Colonic mucosa (tissue), 4 donors: ENCODE measurements around the gene SHMT2. TPM values are rescaled to one million over a fixed set of nuclear protein-coding genes. Genes with fewer than 3 reads are reported as not detected.

Experiments used
- DNase-seq: peaks from one replicate; pipeline ENCODE4 v3.0.0-alpha.2; 2020
- H3K27ac ChIP-seq: fragments of 200-600 bp; one replicate; pipeline ENCODE4 v1.8.0; 2021
- H3K27me3 ChIP-seq: fragments of 200-600 bp; one replicate; pipeline ENCODE4 v1.8.0; 2021
- H3K36me3 ChIP-seq: fragments of 200-600 bp; one replicate; pipeline ENCODE4 v1.8.0; 2021
- H3K4me1 ChIP-seq: fragments of 200-600 bp; one replicate; pipeline ENCODE4 v1.8.0; 2021; ENCODE audit warnings: mild to moderate bottlenecking
- H3K4me3 ChIP-seq: fragments of 200-600 bp; one replicate; pipeline ENCODE4 v1.8.0; 2021
- H3K9ac ChIP-seq, 2 donors: one replicate each; pipeline ENCODE4 v1.7.0; 2013; ENCODE audit warnings: control low read depth in 2 of 2, low read depth in 2 of 2, low read length in 2 of 2
- H3K9me3 ChIP-seq: fragments of 200-600 bp; one replicate; pipeline ENCODE4 v1.8.0; 2021
- CTCF ChIP-seq: fragments of 200-600 bp; IDR thresholded peaks from one replicate; pipeline ENCODE4 v1.8.0; 2022; ENCODE audit warnings: antibody characterized with exemption, mild to moderate bottlenecking
- intact Hi-C: fragments of 100-400 bp; cut with DNase I; formaldehyde crosslinking; loops from one replicate; pipeline ENCODE4 v1.14.1; 2022
- total RNA-seq, 2 donors: library from RNA; stranded (reverse); fragmentation: NEBNext Ultra II Directional in 1 of 2; extraction: Animal tissue kit (Norgen Biotek cat#: 25700) in 1 of 2; gene quantifications; one replicate each; pipeline ENCODE4 v1.2.1, GENCODE V29; 2021
- donor health status: healthy.
- donor health status: DM: no; HTN: no; CAD: no.
- donor health status: DM: no; HTN: no; CAD: no.

SHMT2 gene
- total RNA-seq, 2 donors from 2014 or later: 69.4 to 160 TPM

GRCh38 chr12:57194253-57194652, 35.3 kb upstream of the SHMT2 start:
- Histone ChIP-seq H3K27me3 (no peaks in the 10 kb centered on the region), H3K9ac (no peak overlapping the region), H3K9me3 (no peaks in the 10 kb centered on the region), H3K27ac (no peak overlapping the region), H3K4me1 (no peaks in the 10 kb centered on the region), H3K36me3 (peaks cover 24% of the 10 kb centered on the region), H3K4me3 (no peak overlapping the region)
- TF ChIP-seq CTCF: no peak
- intact Hi-C loops: no loop called here
- no peak for DNase-seq

- TF ChIP-seq CTCF: no peak
- no peaks in the 10 kb centered on the region for H3K9me3 ChIP-seq
- no peak overlapping the region for H3K4me3 ChIP-seq
- peaks cover 24% of the 10 kb centered on the region for H3K36me3 ChIP-seq
- H3K9ac ChIP-seq: no peak overlapping the region
- no peaks in the 10 kb centered on the region for H3K27me3 ChIP-seq
- no peak for DNase-seq
- intact Hi-C loops: no loop called here
- H3K4me1 ChIP-seq: no peaks in the 10 kb centered on the region
- H3K27ac ChIP-seq: no peak overlapping the region
Measured at GRCh38 chr12:57195186-57195585, 34.3 kb upstream of the SHMT2 start.

- intact Hi-C loops: no loop called here
- H3K27me3 ChIP-seq: no peaks in the 10 kb centered on the region
- no peak overlapping the region for H3K27ac ChIP-seq
- no peaks in the 10 kb centered on the region for H3K4me1 ChIP-seq
- H3K4me3 ChIP-seq: no peak overlapping the region
- H3K36me3 ChIP-seq: peaks cover 24% of the 10 kb centered on the region
- no peak for TF ChIP-seq CTCF
- no peaks in the 10 kb centered on the region for H3K9me3 ChIP-seq
- no peak for DNase-seq
- H3K9ac ChIP-seq: no peak overlapping the region
Measured at GRCh38 chr12:57195611-57196371, 33.7 kb upstream of the SHMT2 start.

GRCh38 chr12:57196439-57196838, 33.1 kb upstream of the SHMT2 start:
- Histone ChIP-seq H3K27me3 (no peaks in the 10 kb centered on the region), H3K4me1 (no peaks in the 10 kb centered on the region), H3K27ac (no peak overlapping the region), H3K4me3 (no peak overlapping the region), H3K36me3 (peaks cover 24% of the 10 kb centered on the region), H3K9ac (no peak overlapping the region), H3K9me3 (no peaks in the 10 kb centered on the region)
- no peak for TF ChIP-seq CTCF
- intact Hi-C loops: no loop called here
- DNase-seq: no peak

- Histone ChIP-seq H3K9ac (no peak overlapping the region), H3K4me1 (no peaks in the 10 kb centered on the region), H3K4me3 (no peak overlapping the region), H3K27me3 (no peaks in the 10 kb centered on the region), H3K27ac (no peak overlapping the region), H3K36me3 (peaks cover 28% of the 10 kb centered on the region), H3K9me3 (no peaks in the 10 kb centered on the region)
- TF ChIP-seq CTCF: no peak
- DNase-seq: no peak
- intact Hi-C loops: no loop called here
Measured at GRCh38 chr12:57196956-57197355, 32.6 kb upstream of the SHMT2 start.
